GM18951 (cell line): ENCODE results near the gene XKR7.

Experiments used
- POLR2A ChIP-seq: IDR thresholded peaks from 4 replicates; pipeline ENCODE4 v1.6.1; 2011; ENCODE audit warnings: mild to moderate bottlenecking; ENCODE audit not compliant: insufficient read length, insufficient read depth; ENCODE audit errors: extremely low read depth
- in situ Hi-C: fragments of 300-500 bp; cut with MboI; formaldehyde crosslinking; loops from one replicate; pipeline ENCODE4 v1.12.0; 2022; ENCODE audit warnings: low sequenced_read_pairs, mixed read lengths, inconsistent platforms; ENCODE audit not compliant: unreplicated experiment

Gene XKR7

DNA sequence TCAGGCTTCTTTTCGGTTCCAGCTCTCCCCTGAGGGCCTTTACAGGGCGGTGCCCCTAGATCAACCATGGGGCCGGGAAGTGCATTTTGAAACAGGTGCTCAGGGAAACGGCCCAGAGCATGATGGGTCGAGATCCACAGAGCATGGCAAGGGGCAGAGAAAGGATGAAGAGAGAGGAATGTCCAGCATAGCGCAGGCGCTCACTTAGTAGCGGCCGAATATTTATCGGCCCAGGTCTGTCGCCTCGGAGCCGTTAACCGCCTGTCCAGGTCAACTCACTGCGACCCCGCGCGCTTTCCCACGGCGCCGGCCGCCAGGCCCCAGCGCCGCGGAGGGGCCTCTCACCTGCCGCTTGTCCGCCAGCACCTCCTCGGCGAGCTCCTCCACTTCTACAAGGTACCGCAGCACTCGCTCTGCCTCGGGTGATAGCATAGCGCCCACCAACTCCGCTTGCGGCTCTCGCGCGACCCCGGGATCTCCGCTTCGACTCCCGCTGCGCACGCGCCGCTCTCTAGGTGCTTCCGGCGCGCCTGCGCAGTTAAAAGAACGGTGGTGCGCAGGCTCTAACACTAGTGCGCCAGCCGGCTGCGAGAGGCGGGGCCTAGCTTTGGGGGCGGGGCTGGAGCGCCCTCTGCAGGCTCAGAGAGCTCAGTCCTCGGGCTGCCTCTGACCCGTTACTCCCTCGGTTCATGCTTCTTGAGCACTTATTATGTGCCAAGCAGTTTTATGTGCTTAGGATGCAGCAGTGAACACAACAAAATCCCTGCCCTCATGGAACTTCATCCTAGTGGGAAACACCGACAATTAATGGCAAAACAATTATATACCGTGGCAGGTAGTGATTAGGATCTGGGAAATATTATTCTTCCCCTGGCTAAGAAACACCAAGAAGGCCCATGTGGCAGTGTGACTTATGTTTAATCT, 16.2 kb upstream of the XKR7 start, which contains the start of gene PDRG1:
Gene PDRG1, minus strand, starts transcription at position 517 of the 924 bp plus-strand sequence. Its CDS starts 85 bp downstream, at position 432.
- TF ChIP-seq POLR2A: peak; percentile 85
- in situ Hi-C loops: no loop called here

DNA sequence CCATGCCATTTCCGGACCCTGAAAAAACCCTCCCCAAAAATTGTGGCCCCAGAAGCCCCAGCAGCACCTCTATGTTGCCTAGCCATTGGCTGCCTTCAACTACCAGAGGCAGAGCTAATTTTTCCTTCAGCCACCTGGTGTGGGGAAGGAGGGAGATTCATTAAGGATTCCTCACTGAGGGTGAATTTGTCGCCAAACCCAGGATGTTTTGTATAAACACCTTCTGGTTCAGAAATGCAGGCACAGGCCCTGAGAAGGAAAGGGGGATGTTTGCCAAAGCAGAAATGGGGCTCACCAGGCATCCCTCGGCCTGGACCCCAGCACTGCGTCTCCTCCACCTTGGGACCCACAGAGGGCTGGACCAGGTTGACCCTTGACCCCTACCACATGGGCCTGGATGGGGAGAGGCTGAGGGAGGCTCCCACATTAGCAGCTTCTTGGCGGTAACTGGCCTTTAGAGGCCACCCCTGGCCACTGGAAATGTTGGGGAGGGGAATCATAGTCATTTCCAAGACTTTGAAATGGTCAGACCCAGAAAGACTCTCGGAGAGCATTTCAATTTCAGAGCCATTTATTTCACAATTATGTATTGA, 14.3 kb upstream of the XKR7 start:
- in situ Hi-C loops: no loop called here

DNA sequence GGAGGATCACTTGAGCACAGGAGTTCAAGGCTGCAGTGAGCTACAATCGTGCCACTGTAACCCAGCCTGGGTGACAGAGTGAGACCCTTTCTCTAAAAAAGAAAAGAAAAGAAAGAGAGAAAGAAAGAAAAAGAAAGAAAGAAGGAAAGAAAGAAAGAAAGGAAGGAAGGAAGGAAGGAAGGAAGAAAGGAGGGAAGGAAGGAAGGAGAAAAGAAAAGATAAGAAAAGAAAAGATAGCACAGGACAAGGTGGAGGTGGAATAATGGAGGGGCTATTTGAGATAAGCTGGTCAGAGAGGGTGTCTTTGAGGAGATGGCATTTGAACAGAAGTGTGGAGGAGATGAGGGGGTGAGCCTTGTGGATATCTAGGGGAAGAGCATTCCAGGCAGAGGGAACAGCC, 13.5 kb upstream of the XKR7 start:
- in situ Hi-C loops: no loop called here
- TF ChIP-seq POLR2A: no peak

More for the DNA sequence above, 14.3 kb upstream of the XKR7 start:
- no peak for TF ChIP-seq POLR2A

DNA sequence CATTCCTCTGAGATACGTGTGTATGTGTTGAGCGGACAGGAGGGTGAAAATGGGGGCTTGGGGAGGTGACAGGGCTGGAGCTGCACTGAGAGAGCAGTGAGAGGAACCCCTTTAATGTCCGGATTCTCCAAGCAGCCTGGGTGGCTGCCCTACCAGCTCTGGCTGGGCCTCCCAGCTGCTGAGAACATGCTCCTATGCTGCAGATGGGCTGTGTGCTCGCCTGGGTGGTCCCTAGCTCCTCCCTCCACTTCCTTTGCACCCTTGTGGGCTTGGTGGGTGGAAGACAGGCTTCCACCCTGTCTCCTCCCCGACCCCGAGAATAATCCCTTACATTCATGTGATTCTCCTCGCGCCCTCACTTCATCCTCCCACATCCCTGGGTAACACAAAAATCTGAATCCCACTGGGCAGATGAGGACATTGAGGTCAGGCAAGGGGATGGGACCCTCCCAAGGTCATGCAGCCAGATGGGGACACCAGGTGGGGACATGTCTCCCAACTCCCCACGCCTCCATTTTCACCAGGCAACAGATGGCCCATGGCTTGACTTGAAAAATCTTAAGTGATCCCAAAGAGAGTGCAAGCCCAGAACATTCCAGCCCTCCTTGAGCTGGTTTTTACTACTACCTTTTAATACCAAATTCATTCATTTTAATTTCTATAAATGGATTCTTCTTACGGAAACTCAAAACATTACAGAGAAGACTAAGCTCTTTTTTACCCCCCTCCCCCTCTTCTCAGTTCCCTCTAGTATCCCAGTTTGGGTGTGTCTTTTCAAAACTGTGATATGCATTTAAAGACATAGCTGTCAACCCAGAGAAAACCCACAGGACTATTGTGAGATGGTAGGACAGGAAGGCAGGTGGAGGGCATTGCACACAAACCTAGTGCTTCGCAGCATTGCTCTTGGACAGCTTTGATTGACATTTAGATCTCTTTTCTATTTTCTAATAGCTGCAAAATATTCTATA, 11.1 kb upstream of the XKR7 start:
- in situ Hi-C loops: no loop called here
- TF ChIP-seq POLR2A: no peak

DNA sequence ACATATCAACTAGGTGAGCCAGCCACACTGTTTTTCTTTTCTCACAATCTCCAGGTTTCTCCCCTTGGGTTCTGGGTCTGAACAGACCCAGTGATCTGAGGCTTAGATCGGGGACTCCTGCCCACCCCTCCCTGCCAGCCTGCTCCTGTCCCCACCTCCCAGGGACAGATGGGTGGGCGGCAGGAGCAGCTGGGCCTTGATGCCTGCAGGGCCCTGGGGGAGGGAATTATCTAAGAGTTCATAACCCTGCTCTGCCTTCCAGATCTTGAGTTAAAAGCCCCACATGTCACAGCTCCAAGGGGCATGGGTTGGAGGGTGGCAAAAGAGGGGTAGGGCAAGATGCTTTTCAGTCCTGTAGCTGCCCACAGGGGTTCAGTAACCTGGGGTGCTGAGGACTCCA, 5.2 kb upstream of the XKR7 start:
- in situ Hi-C loops: no loop called here
- no peak for TF ChIP-seq POLR2A

DNA sequence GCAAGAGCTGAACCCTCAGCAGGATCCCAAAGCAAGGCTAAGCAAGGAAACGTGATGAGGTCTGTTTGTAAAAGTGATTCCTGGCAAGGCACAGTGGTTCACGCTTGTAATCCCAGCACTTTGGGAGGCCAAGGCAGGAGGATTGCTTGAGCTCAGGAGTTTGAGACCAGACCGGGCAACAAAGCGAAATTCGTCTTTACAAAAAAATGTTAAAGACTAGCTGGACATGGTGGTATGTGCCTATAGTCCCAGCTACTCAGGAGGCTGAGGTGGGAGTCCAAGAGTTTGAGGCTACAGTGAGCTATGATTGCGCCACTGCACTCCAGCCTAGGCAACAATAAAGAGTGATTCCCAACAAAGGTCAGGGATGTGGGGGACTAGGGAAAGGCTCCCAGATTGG, 4.1 kb upstream of the XKR7 start:
- in situ Hi-C loops: no loop called here
- no peak for TF ChIP-seq POLR2A

DNA sequence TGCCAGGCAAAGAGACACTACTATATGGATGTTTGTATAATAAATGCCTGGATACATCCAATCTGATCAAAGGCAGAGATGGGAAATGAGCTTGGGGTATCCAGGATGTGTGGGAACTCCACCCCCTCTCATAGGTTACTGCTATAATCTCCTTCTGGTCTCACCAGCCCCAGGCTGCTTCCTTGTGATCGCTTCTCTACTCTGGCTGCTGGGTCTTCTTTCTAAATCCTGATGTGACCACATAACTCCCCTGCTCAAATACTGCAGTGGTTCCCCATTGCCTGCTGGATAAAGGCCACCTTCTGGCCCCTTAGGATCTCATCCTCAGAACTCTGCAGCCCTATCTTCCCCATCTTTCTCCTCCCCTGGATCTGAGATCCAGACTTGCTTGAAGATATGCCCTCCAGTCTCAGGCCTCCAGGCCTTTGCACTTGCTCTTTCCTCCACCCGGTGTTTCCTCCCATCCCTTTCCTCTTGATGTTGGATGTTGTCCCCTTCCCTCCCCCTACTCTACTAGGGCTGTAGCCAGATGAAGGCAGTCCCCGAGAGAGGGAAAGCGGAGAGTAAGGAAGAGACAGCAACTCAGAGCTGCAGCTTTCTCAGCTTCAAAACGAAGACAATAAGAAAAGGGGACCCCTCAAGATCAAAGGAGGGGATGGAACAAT, 828 bp upstream of the XKR7 start:
- in situ Hi-C loops: no loop called here

DNA sequence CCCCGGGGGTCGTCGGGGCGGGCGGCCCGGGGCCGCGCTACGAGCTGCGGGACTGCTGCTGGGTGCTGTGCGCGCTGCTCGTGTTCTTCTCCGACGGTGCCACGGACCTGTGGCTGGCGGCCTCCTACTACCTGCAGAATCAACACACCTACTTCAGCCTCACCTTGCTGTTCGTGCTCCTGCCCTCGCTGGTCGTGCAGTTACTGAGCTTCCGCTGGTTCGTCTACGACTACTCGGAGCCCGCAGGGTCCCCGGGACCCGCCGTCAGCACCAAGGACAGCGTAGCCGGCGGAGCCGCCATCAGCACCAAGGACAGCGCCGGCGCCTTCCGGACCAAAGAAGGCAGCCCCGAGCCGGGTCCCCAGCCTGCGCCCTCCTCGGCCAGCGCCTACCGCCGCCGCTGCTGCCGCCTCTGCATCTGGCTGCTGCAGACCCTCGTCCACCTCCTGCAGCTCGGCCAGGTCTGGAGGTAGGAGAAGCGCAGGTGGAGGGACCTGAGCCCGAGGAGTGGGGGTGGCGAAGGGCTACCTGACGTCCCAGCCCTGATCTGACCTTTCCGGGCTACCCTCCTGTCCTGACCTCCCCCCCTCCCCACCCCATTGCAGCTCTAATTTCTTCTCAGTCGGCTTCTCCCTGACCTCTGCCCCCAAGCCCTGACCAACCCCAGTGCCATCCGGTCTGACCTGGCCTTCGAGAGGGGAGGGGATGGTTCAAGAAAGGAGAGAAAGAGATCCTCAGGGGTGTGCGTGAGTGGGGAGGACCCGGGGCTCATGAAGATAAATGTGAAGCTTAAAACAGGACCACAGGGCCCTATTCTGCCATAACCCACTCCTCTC, 558 bp downstream of the XKR7 start:
- no peak for TF ChIP-seq POLR2A
- in situ Hi-C loops: no loop called here

More for the DNA sequence above, 828 bp upstream of the XKR7 start:
- no peak for TF ChIP-seq POLR2A

DNA sequence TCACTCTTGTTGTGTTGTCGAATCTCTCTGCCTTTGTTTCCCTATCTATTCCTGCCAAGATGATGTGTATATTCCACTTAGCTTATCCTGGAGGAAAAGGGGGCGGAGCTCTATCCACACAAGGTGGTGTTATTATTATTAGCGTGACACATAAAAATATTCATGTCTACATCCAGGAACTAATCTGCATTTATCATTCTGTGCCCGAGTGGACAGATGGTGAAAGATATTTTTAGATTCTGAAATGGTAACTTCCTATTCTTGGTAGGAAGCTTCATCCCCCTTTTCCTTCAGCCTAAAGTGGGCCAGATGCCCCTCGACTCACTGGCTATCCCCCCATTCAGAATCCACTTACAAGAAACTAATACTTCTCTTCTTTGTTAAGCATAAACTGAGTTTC, 2.0 kb downstream of the XKR7 start:
- no peak for TF ChIP-seq POLR2A
- in situ Hi-C loops: no loop called here

DNA sequence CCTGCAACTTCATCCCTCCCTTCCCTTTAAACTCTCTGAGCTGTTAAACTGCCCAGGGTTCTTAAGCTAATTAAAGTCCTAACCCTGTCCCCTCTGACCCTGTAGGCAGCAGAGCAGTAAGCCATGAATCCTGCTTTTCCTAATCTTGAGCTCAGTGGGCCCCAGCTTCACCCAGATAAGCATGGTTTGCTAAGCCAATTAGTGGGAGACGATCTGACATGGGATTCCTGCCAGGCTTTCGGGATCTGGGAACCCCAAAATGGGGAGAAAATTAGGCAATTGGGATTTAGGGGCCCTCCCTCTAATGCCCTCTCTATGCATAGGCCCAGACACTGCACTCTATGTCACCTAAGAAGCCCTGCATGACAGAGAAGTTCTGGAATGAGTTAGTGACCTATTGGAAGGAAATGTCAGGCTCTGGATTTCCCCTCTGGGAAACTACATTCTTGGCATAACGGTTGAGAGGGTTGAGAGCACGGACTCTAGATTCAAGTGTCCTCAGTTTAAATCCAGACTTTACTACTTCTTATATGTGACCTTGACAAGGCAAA, 4.6 kb downstream of the XKR7 start:
- no peak for TF ChIP-seq POLR2A
- in situ Hi-C loops: no loop called here

DNA sequence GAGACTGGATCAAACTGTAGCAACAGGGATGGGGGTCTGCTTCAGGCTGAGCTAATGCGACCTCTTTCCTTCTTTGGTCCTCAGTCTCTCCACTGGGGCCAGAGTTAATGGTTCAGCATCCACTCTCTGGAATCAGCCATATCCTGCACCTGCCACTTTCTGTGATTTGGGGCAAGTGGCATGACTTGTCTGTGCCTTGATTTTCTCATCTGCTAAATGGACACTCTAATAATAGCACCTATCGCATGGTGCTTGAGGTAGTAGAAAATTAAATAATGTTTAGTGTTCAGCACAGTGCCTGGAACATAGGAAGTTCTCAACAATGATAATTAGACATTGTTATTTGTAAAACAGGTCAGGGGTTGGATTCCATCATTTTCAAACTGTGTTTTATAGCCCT, 6.3 kb downstream of the XKR7 start:
- TF ChIP-seq POLR2A: no peak
- in situ Hi-C loops: no loop called here
